HG02798 (cell line): ENCODE data around the gene CRTC1.
"Not testable (repeated sequence)": the region's sequence is repeated elsewhere in the genome, so short reads cannot be mapped to it uniquely, and the experiment has no call there.

Source experiments
- ATAC-seq: cut with Tn5 transposase; IDR thresholded peaks from one replicate; pipeline ENCODE4 v1.9.1; 2021; ENCODE audit warnings: mild to moderate bottlenecking; ENCODE audit not compliant: unreplicated experiment, poor library complexity

The CRTC1 gene

GRCh38 chr19:18718846-18719458 lies 35.5 kb downstream of the CRTC1 start:
- ATAC-seq, result no peak

- ATAC-seq, result no peak
These were observed 36.1 kb downstream of the CRTC1 start for GRCh38 chr19:18719541-18719940.

GRCh38 chr19:18723871-18724377 lies 40.4 kb downstream of the CRTC1 start:
- no peak for ATAC-seq

GRCh38 chr19:18725841-18726770 lies 42.6 kb downstream of the CRTC1 start:
- no peak for ATAC-seq

- no peak for ATAC-seq
These were observed 43.4 kb downstream of the CRTC1 start for GRCh38 chr19:18726846-18727245.

- not testable (repeated sequence) for ATAC-seq
These were observed 44.1 kb downstream of the CRTC1 start for GRCh38 chr19:18727602-18728001.

GRCh38 chr19:18729933-18730530 lies 46.6 kb downstream of the CRTC1 start:
- no peak for ATAC-seq

GRCh38 chr19:18730885-18731513 lies 47.5 kb downstream of the CRTC1 start:
- no peak for ATAC-seq

GRCh38 chr19:18731562-18732008 lies 48.1 kb downstream of the CRTC1 start:
- no peak for ATAC-seq

- ATAC-seq, result no peak
These were observed 49.7 kb downstream of the CRTC1 start for GRCh38 chr19:18733196-18733647.

- ATAC-seq, result not testable (repeated sequence)
These were observed 50.4 kb downstream of the CRTC1 start for GRCh38 chr19:18733762-18734332.

GRCh38 chr19:18735324-18735723 lies 51.8 kb downstream of the CRTC1 start:
- no peak for ATAC-seq

- no peak for ATAC-seq
These were observed 52.3 kb downstream of the CRTC1 start for GRCh38 chr19:18735752-18736151.

GRCh38 chr19:18736415-18737336 lies 53.2 kb downstream of the CRTC1 start:
- ATAC-seq, result no peak

- no peak for ATAC-seq
These were observed 54.0 kb downstream of the CRTC1 start for GRCh38 chr19:18737337-18737953.

GRCh38 chr19:18737954-18738351 lies 54.5 kb downstream of the CRTC1 start:
- ATAC-seq, result no peak

GRCh38 chr19:18738961-18739690 lies 55.6 kb downstream of the CRTC1 start:
- no peak for ATAC-seq
